Skin epidermis (tissue), 12 donors: ENCODE data around the gene EPN2.

Experiments used
- H3K27ac ChIP-seq, 21 experiments: fragments of 200-600 bp; sonication (generic) in 11 of 21; one replicate each; pipeline ENCODE4 v1.5.0; 2020; ENCODE audit warnings: mild to moderate bottlenecking in 3 of 21, inconsistent platforms in 2 of 21, moderate library complexity in 2 of 21
- H3K4me3 ChIP-seq, 7 experiments: fragments of 200-600 bp; sonication (generic) in 2 of 7; one replicate each; pipeline ENCODE4 v1.5.0; 2020; ENCODE audit warnings: inconsistent platforms in 2 of 7, mild to moderate bottlenecking in 2 of 7, moderate library complexity in 1 of 7

Gene EPN2

DNA sequence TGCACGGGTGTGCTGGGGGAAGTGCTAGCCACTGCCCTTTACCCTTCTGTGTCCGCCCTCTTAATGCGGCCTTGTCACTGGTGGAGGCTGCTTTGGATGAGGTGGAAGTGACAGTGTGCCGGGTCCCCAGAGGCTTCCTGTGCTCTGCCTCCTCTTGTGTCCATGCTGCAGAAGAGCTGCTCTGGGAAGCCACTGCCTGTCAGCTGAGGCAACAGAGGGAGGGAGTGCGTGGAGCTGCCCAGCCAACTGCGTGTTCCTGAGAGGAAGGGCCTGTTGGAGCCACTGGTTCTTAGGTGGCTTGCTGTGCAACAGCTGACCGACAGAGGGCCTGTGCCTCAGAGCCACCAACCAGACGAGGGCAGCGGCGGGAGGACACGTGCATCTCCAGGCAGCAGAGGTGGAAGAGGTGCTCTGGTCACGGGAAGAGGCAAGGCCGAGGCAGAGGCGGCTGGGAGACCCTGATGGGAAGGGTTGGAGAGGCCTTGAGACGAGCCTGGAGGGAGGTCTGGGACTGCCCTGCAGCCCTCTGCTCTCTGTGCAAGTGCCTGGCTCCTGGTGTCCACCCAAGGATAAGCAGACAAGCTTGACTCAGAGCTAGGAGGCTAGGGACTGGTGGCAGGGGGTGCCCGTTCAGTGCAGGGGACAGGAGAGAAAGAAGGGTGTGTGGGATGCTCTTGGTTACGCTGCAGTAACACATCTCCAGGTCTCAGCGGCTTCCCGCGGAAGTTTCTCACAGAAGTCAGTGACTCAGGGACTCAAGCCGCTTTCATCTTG, 100.0 kb downstream of the EPN2 start:
- Histone ChIP-seq H3K4me3 (no peak overlapping the region), H3K27ac (peak overlapping the region in 3 of 21 experiments; percentile 20 to 45 (median 31))

DNA sequence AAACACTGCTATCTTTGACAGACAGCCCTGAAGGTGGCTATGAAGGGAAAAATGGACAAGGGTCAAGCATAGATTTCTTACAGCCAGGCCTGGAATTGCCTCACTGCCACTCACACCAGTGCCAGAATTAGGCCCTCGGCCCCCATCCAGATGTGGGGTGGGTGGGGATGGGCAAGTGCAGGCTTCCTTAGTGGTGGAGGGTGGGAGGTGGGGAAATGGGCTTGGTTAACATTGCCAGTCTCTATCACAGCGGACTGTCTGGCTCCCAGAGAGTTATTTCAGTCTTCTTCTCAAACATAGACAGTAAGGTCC, 100.5 kb downstream of the EPN2 start:
- Histone ChIP-seq H3K4me3 (no peak overlapping the region), H3K27ac (peak overlapping the region in 3 of 21 experiments; percentile 12 to 31 (median 20))

DNA sequence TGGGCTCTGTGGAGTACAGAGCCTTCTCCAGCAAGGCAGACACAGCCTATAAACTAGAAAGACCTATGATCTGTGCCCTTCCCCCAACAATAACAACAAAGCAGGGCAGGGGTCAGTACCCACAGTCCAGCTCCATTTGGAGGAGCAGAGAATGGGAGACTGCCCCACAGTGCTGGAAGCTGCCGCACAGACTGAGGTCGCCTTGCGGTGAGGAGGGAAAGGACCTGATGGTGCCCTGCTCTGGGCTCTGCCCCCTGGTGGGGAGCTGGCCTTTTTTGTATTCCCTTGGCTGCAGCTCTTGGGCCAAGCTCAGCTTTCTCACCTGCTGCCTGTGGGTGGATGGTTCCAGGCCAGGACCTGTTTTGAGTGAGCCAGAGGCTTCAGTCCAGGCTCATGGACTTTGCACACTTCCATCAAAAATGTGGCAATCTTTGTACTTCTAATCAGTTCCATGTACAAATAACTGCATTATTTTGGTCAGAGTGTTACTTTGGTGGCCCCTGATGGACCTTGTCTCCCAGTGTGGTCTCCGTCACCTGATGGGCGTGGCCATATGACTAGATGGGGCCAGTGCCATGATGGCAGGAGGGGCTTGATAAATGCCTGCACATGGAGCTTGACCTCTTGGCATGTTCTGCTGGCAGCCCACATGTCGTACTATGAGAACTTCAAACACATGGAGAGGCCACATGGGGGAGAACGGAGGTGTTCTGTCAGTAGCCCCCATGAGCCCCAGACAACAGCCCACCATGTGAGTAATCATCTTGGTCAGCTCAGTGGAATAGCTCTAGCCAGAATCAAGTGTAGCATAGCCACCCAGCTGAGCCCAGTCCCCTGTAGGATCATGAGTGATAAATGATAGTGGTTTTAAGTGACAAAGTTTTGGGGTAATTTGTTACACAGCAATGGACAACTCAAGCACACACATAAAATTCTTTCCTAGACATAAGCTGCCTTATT, 101.1 kb downstream of the EPN2 start:
- peak overlapping the region in 3 of 21 experiments; percentile 12 to 31 (median 20) for H3K27ac ChIP-seq
- no peak overlapping the region for H3K4me3 ChIP-seq

DNA sequence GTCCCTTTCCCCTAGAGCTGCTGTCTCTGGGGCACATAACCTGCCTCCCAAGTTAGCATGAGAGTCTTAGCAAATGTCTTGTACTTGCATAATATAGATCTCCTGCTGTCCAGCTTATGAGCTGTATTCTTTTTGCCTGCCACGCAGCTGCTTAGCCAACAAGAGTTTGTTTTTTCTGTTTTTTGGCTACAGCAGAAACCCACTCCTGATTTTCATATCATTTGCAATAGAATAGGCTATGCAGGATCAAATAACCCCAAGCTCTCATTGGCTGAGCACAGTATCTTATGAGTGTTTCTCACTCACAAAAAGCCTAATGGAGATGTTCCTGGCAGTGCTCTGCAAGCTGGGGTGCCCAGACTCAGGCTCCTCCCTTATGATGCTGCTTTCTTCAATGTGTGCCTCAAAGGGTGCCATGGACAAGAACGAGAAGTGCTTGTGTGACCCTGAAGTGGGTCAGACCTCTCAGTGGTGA, 102.2 kb downstream of the EPN2 start:
- Histone ChIP-seq H3K4me3 (no peak overlapping the region), H3K27ac (no peak overlapping the region)

DNA sequence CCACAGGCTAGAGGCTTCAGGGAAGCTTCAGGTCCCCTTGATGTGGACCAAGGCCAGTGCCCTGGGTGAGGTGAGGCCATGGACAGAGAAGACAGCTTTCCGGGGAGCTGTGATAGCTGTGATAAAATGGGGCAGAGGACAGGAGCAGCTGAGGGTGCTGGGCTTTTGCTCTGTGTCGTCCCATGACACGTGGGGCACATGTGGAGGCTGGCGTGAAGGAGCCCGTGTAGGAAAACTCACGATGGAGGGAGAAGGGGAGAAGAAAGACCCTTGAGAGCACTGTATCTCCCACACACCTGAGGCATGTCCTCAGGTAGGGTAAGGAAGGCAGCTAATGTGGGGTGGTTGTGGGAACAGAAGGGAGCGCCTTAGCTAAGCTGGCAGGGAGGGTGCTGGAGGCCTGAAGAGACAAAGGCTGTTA, 104.1 kb downstream of the EPN2 start:
- Histone ChIP-seq H3K4me3 (no peak overlapping the region), H3K27ac (peak overlapping the region in 7 of 21 experiments; percentile 21 to 78 (median 60))

DNA sequence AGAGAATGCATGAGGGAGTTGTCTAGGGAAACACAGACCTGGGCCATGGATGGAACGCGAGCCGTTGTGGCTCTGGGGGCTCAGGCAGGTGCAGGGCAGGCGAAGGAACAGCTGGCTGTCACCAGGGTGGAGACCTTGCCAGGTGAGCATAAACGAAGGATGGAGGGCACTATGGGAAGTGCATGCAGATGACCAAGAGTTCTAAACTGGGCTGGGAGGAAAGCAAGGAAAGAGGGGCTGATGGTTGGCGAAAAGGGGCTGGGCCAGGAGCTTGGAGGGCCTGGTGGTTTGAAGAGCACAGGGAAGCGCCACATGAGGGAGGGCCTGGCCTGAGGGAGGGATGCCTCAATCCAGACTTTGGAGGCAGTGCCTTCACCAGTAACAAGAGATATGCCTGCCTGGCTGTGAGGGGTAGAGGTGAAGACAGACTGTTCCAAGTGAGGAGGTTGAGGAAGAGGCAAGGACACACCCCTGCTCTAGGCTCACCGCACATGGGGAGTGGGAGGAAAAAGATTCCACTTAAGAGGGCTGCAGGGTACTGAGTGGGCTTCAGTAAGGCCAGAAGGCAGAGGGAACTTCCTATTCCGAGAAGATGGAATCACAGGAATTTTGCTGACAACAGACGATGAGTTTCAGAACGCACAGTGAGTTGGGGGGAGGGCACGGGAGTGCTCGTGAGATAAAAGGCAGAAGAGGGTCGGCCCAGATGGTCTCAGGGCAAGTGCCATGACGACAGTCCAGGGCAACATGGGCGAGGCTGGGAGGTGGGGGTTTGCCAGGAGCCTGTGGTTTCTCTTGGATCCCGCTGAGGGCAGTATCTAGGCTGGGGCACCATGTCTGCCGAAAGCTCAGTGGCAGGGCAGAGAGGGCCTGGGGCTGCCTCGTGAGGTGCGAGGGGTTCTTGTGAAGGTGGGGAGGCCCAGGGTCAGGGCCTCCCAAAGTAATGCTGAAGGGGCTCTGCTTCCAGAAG, 104.8 kb downstream of the EPN2 start:
- Histone ChIP-seq H3K4me3 (no peak overlapping the region), H3K27ac (peak overlapping the region in 8 of 21 experiments; percentile 21 to 78 (median 66))

DNA sequence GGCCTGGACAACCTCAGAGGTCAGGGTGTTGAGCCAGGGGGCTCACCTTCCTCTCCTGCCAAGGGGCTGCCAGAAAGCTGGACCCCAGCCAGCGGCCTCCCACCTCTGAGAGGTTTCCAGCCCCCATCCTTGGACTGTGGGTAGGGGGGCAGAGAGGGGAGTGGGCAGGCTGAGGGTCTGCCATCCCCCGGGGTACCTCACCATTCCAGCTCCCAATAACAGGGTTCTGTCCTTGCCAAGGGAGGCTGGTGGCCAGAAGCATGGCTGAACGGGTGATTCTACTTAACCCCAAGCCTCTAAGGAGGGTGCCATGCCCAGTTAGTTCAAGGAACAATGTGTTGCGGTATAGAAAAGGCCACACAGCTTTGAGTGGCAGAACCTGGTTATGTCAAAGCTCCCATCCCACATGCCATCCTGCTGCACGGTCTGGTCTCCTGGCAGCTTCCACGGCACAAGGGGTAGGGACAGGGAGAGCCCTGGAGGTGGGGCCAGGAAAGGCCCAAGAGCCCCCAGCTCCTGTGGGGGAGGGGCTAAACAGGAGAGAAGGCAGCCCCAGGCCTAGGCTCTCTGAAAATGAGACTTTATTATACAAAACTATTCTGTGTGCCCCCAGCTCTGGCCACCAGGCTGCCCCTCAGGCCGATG, 105.6 kb downstream of the EPN2 start:
- no peak overlapping the region for H3K4me3 ChIP-seq

DNA sequence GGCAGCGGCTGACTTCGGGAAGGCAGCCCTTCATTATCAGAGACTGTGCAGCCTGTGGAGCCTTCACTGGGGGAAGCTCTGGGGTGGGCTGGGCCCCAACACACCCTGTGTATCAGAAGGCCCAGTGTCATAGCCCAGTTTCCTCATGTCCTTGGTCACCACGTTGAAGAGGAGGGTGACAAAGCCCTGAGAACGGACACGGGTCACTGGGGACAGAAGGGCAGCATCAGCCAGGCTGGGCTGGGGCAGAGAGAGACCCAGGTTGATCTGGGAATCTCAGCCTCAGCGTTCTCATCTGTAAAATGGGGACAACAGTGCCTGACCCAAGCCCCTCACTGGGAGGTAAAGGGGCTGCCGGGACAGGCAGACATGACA, 106.1 kb downstream of the EPN2 start:
- H3K4me3 ChIP-seq, result no peak overlapping the region
- H3K27ac ChIP-seq, result peak overlapping the region in 5 of 21 experiments; percentile 35 to 78 (median 62)

More for the DNA sequence above, 105.6 kb downstream of the EPN2 start:
- peak overlapping the region in 7 of 21 experiments; percentile 36 to 78 (median 68) for H3K27ac ChIP-seq

DNA sequence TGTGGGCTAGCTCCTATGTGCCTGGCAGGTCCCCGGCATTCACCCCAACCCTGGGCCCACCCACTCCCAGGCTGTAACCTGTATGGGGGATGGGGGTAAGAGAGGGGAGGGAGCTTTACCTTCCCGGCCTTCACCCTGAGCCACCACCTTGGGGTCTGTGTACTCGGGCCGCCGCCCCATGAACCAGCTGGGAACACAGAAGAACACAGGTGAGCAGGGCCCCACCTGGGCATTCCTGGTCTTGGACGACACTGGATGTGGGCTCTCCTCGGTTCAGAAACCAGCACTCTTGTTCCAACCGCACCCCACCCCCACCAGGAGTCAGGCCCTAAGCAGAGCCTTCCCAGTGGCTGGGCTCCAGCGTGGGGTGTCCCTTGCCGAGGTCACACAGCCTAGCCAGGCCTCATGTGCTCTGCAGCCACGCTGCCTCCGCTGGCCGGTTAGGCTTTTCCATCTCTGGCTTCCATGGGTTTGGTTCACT, 106.5 kb downstream of the EPN2 start:
- no peak overlapping the region for H3K4me3 ChIP-seq
- peak overlapping the region in 6 of 21 experiments; percentile 0 to 78 (median 36) for H3K27ac ChIP-seq

DNA sequence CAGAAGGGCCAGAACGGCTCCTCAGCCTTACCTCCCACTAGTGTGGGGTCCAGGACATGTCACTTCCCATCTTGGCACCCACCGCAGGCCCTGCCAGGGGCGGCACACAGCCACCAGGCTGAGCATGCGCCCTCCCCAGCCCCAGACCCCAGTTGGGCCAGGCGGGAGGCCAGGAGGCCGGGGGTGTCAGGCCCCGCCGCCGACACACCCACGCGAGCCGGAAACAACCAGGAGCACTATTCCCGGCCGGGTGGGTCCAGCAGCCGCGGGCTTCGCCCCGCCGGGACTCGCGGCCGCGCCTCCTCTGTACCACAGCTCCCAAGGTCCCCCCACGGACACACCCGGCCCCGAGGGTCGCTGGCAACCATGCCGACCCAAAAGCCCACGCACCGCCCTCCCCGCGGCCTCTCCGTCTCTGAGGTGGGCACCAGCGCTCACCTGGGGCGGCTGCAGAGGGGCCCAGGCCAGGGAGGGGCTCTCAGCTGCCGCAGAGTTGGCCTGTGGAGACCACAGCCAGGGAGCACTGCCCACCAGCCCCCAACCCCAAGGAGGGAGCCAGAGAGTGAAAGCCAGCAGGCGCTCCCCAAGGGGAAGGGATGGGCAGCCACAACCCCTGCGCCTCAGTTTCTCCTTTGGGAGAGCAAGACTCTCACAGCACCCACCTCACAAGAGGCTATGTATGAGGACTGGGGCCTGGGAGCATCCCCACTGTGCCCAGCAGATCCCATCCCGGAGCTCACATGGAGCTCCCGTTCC, 107.3 kb downstream of the EPN2 start:
- Histone ChIP-seq H3K4me3 (no peak overlapping the region), H3K27ac (peak overlapping the region in 6 of 21 experiments; percentile 0 to 78 (median 43))

DNA sequence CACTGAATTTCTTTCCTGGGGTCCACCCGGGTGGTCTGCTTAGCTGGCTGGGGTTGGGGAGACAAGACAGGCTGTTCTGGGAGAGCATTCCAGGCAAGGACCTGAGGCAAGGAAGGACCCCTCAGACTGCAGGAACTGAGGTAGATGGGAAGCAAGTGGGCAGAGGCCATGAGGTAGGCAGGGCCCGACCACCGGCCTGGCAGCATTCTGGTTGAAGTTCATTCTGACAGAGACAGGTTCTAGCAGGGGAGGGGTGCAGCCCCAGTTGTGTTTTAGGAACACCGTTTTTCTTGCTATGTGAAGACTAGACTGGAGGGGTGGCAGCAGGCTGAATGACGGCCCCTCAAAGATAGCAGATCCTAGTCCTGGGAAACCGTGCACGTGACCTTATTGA, 107.9 kb downstream of the EPN2 start:
- H3K4me3 ChIP-seq, result no peak overlapping the region
- peak overlapping the region in 6 of 21 experiments; percentile 0 to 83 (median 72) for H3K27ac ChIP-seq

DNA sequence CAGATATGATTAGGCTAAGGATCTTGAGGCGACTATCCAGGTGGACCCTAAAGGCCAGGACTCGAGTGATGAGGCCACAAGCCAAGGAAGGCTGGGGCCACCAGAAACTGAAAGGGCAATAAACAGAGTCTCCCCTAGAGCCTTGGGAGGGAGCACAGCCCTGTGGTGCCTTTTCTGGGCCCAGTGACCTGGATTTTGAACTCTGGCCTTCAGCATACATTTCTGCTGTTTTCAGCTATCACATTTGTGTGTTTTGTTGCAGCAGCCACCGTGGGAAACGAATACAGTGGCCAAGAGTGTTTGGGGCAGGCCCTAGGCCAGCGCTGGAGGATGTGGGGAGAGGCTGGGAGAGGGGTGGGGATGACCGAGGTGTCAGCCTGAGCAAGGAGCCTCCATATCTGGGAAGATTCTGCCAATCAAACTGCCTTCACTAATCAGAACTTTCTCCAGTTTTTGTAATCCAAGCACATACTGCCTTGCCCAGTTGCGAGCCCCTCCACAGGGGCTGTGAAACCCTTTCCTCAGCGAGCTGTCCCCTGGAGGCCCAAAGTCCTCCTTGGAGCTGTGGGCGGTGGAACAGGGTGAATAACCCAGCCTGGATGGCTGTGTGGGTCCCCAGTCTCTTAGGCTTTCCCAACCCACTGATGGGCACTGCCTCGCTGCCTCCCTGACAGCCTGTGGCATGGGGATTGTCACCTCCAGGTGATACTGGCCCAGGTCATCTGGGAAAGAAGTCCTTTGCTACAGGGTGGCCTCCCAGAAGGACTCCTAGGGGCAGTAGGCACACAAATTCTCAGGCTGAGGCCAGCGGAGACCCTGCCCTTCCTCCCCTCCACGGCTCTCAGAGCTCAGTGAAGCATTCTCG, 108.6 kb downstream of the EPN2 start:
- H3K27ac ChIP-seq, result peak overlapping the region in 19 of 21 experiments; percentile 26 to 85 (median 76)
- H3K4me3 ChIP-seq, result no peak overlapping the region

DNA sequence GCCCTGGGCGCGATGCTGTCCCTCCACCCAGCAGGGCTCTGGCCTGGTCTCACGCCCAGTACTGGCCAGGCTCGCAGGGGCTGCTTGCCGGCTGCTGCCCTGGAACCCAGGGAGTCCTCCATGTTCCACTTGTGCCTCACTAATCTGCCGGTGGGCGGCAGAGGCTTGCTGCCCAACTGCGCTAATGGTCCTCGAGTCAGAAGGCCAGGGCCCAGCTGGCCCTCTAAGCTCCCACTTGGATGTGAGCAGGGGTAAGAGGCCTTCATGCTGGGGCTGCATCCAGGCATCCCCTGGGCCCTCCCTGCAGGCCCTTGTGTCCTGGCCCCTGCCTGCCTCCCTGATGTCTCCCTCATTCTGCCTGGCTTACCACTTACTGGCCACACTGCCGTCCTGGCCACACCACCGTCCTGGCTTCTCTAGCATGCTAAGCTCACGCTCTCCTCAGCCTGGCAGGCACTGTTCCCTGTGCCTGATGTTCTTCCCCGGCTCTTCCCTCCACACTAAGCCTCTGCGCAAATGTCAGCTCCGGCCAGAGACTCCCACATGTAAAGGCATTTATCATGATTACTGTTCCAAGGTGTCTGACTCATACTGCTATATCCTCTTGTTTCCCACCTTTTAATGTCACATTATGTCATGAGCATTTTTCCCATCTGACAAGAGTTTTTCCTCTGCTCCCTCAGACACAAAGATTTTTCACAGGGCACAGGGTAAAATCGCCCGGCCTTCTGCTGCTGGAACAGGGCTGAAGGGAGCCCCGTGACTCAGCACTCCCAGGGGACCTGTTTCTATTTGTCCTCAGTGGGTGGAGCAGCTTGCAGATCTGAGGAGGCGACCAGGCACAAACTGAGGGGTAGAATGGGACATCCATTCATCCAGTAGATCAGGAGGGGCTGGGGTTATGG, 109.4 kb downstream of the EPN2 start:
- peak overlapping the region in 20 of 21 experiments; percentile 4 to 85 (median 76) for H3K27ac ChIP-seq
- no peak overlapping the region for H3K4me3 ChIP-seq

DNA sequence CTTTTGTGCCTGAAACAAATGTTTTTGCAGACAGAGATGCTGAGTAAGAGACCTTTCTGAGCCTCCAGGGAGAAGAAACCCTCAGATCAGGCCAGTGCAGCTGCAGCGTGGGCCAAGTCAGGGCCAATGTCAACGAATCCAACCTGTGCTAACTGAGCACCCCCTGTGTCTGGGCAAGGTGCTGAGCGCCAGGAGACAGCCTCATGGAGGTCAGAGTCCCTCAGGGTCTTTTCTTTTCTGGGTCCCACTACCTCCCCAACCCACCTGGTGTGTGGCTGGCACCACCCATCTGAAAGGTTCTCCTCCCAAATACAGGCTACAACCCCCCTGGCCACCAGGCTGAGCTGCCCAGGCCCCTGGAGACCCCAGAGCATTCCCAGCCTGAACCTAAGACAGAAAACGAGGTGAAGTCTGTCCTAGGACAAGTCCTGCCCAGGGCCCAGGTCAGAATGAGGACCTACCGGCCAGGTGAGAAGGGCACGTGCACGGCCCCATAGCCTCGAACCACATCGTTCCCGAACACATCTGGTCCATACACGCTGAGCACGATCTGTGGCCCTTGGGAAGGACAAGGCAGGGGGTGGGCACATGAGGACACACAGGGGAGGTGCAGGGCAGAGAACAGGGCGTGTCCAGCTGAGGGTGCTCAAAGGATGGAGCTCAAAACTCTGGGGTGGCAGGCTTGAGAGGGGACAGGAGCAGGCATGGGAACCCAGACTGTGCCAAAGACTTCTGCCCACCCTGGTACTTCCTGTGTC, 110.3 kb downstream of the EPN2 start:
- H3K27ac ChIP-seq, result peak overlapping the region in 19 of 21 experiments; percentile 4 to 85 (median 75)
- H3K4me3 ChIP-seq, result no peak overlapping the region

DNA sequence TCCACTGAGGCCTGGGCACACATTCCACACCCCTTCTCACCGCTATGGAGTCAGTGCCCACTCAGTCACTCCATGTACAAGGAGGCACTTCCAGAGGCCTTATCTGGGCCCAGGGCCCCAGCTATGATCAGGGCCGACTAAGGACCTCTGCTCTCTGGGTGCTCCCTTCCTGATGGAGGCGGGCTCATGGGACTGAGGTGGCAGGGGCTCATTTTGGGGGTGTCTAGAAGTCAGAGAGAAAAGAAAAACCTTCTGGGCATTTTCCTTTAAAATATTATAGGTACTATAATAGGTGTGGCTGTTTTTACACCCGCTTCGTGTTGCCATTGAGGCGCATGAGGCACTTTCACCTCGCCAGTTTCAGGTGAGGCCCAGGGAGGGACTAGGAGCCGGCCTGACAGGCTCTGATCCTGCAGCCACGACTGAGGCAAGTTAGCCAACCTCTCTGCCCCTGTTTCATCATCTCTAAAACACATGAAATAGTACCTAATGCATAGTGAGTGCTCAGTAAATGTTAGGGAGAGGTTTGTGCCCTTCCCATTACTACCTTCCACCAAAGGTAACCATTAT, 111.0 kb downstream of the EPN2 start:
- Histone ChIP-seq H3K27ac (peak overlapping the region in 18 of 21 experiments; percentile 52 to 85 (median 76)), H3K4me3 (no peak overlapping the region)
